Mammary epithelial cell (primary cell): ENCODE data around the gene TANK.

Source experiments
- EZH2 ChIP-seq: IDR thresholded peaks from 2 replicates; pipeline ENCODE4 v1.6.1; 2012; ENCODE audit warnings: low read length, inconsistent platforms, borderline replicate concordance
- TF ChIP-seq, protein P1 (sequence below), 2 donors: IDR thresholded peaks in 1 of 2; conservative IDR thresholded peaks in 1 of 2; 2 replicates each; pipeline ENCODE4 v1.5.1; 2011 to 2012; ENCODE audit warnings: inconsistent platforms in 2 of 2, low read length in 2 of 2, mild to moderate bottlenecking in 2 of 2, control low read depth in 1 of 2, low read depth in 1 of 2; ENCODE audit not compliant: insufficient read depth in 1 of 2; ENCODE audit errors: extremely low read depth in 1 of 2

DNA sequence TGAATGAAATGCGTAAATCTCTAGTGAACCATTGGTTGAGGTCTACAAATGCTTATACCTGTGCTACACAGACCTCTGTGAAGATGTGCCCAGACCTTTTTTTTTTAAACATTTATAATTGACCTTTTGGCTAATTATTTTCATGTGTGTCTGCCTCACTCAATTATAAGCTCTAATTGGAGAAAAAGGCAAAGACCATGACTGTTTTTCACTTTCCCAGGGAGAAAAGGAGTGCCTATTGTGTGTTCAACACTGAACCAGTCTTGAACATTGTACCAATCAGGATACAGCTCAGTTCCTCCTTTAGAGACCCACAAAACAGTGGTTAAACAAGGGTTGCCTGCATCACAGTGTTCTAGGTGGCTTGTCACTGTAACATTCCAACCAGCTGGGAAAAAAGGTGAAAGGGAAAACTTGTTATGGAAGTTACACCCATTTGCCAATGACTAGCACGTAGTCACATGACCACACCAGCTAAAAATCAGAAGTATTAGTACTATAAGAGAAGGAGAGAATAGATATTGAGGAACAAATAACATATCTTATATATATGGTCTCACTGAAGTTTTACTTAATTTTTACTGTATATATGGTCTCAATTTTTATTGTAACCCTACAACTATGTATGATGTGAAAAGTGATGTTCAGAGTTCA, 13.4 kb downstream of the TANK start:
- TF ChIP-seq EZH2, result no peak
- TF ChIP-seq, protein P1, sequence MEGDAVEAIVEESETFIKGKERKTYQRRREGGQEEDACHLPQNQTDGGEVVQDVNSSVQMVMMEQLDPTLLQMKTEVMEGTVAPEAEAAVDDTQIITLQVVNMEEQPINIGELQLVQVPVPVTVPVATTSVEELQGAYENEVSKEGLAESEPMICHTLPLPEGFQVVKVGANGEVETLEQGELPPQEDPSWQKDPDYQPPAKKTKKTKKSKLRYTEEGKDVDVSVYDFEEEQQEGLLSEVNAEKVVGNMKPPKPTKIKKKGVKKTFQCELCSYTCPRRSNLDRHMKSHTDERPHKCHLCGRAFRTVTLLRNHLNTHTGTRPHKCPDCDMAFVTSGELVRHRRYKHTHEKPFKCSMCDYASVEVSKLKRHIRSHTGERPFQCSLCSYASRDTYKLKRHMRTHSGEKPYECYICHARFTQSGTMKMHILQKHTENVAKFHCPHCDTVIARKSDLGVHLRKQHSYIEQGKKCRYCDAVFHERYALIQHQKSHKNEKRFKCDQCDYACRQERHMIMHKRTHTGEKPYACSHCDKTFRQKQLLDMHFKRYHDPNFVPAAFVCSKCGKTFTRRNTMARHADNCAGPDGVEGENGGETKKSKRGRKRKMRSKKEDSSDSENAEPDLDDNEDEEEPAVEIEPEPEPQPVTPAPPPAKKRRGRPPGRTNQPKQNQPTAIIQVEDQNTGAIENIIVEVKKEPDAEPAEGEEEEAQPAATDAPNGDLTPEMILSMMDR (conservative IDR thresholded peaks at IDR 0.05 in 1 of 2, IDR thresholded peaks at IDR 0.05 in 1 of 2; ENCODE audit: extremely low read depth in 1 of 2, insufficient read depth in 1 of 2, low read depth in 1 of 2, low read length in 2 of 2), result no peak
